Ramos (cell line): Measurements from ENCODE around the gene TMEM207.

Experiments used
- in situ Hi-C: fragments of 300-500 bp; cut with MboI; formaldehyde crosslinking; loops from one replicate; pipeline ENCODE4 v1.14.3; 2022; ENCODE audit warnings: low sequenced_read_pairs; ENCODE audit not compliant: unreplicated experiment

Gene TMEM207

GRCh38 chr3:190388703-190389102 lies 61.0 kb downstream of the TMEM207 start:
- in situ Hi-C loops = no loop called here

GRCh38 chr3:190387578-190388213 lies 62.0 kb downstream of the TMEM207 start, which contains the start of gene CLDN16:
CLDN16 (plus strand) TSS chr3:190388163; CDS start chr3:190388330, 167 bp downstream.
- in situ Hi-C loops = no loop called here

GRCh38 chr3:190385731-190386688 lies 63.7 kb downstream of the TMEM207 start:
- in situ Hi-C loops = no loop called here

GRCh38 chr3:190384309-190384756 lies 65.4 kb downstream of the TMEM207 start:
- in situ Hi-C loops = no loop called here

GRCh38 chr3:190382082-190382481 lies 67.6 kb downstream of the TMEM207 start:
- in situ Hi-C loops = no loop called here

- in situ Hi-C loops = no loop called here
Observed at GRCh38 chr3:190381441-190381840, 68.3 kb downstream of the TMEM207 start.

GRCh38 chr3:190380184-190380583 lies 69.5 kb downstream of the TMEM207 start:
- in situ Hi-C loops = no loop called here
